Hepatocyte (in vitro differentiated cells): ENCODE results near the gene HHATL. TPM values are rescaled to one million over a fixed set of nuclear protein-coding genes. Genes with fewer than 3 reads are reported as not detected.
A peak's percentile ranks its signal among the peaks of the same experiment; 100 is the strongest.

Experiments used
- DNase-seq: peaks from one replicate; pipeline ENCODE4 v3.0.0-alpha.2; 2016; ENCODE audit warnings: low spot score
- H2AFZ ChIP-seq: fragments of 200-600 bp; sonication (generic); 2 replicates; pipeline ENCODE4 v1.6.0; 2016; ENCODE audit warnings: antibody characterized with exemption, mild to moderate bottlenecking
- H3K27ac ChIP-seq: fragments of 200-600 bp; sonication (generic); 2 replicates; pipeline ENCODE4 v1.5.1; 2016; ENCODE audit warnings: mild to moderate bottlenecking
- H3K27me3 ChIP-seq: fragments of 200-600 bp; sonication (generic); 2 replicates; pipeline ENCODE4 v1.6.1; 2016
- H3K36me3 ChIP-seq: fragments of 200-600 bp; sonication (generic); replicated peaks from 2 replicates; pipeline ENCODE4 v1.5.1; 2016; ENCODE audit warnings: low read depth; ENCODE audit not compliant: insufficient read depth
- H3K4me1 ChIP-seq: fragments of 200-600 bp; sonication (generic); 2 replicates; pipeline ENCODE4 v1.5.1; 2016; ENCODE audit warnings: mild to moderate bottlenecking, moderate library complexity; ENCODE audit not compliant: insufficient read depth
- H3K4me2 ChIP-seq: fragments of 200-600 bp; sonication (generic); 2 replicates; pipeline ENCODE4 v1.6.0; 2016
- H3K4me3 ChIP-seq: fragments of 200-600 bp; sonication (generic); 2 replicates; pipeline ENCODE4 v1.5.1; 2016; ENCODE audit warnings: mild to moderate bottlenecking
- H3K79me2 ChIP-seq: fragments of 200-600 bp; sonication (generic); 2 replicates; pipeline ENCODE4 v1.6.0; 2017; ENCODE audit warnings: mild to moderate bottlenecking
- H3K9me2 ChIP-seq: fragments of 200-600 bp; sonication (generic); replicated peaks from 2 replicates; pipeline ENCODE4 v1.6.0; 2017; ENCODE audit warnings: mild to moderate bottlenecking; ENCODE audit not compliant: insufficient read depth
- H3K9me3 ChIP-seq: fragments of 200-600 bp; sonication (generic); 2 replicates; pipeline ENCODE4 v1.5.1; 2016; ENCODE audit warnings: low read depth, mild to moderate bottlenecking
- H4K20me1 ChIP-seq: fragments of 200-600 bp; sonication (generic); 2 replicates; pipeline ENCODE4 v1.6.0; 2016; ENCODE audit warnings: mild to moderate bottlenecking; ENCODE audit not compliant: insufficient read depth, poor library complexity, severe bottlenecking
- CTCF ChIP-seq: fragments of 200-600 bp; sonication (generic); IDR thresholded peaks from 2 replicates; pipeline ENCODE4 v1.5.1; 2016; ENCODE audit warnings: antibody characterized with exemption, mild to moderate bottlenecking; ENCODE audit not compliant: poor library complexity
- EZH2 ChIP-seq: fragments of 200-600 bp; sonication (generic); IDR thresholded peaks from 2 replicates; pipeline ENCODE4 v1.6.1; 2016; ENCODE audit warnings: antibody characterized with exemption, mild to moderate bottlenecking, borderline replicate concordance
- EZH2phosphoT487 ChIP-seq: fragments of 200-600 bp; sonication (generic); IDR thresholded peaks from one replicate; pipeline ENCODE4 v1.6.1; 2018; ENCODE audit warnings: antibody characterized with exemption, mild to moderate bottlenecking, low read depth, moderate library complexity; ENCODE audit not compliant: unreplicated experiment, severe bottlenecking
- WGBS: methylation state at CpG from one replicate; pipeline ENCODE4 v1.1.6; 2016; ENCODE audit warnings: low lambda C conversion rate; ENCODE audit errors: missing lambda C conversion rate; 5-methylcytosine and 5-hydroxymethylcytosine counted together
- polyA plus RNA-seq: library from polyadenylated mRNA; unstranded; fragments of >200 nt; fragmentation: Nextera tagmentation; extraction: Ambion mirVana; gene quantifications from 2 replicates; pipeline ENCODE4 v1.2.1, GENCODE V29; 2016
- total RNA-seq: library from RNA; depleted of rRNA; stranded (reverse); fragments of >200 nt; gene quantifications from 2 replicates; pipeline ENCODE4 v1.2.3, GENCODE V29; 2014

Gene HHATL
- total and polyA plus RNA-seq, 2 experiments from 2014 or later, result not detected

- Histone ChIP-seq H4K20me1 (no peaks in the 10 kb centered on the region), H2AFZ (no peak overlapping the region), H3K9me3 (no peaks in the 10 kb centered on the region), H3K79me2 (no peaks in the 10 kb centered on the region), H3K4me3 (no peak overlapping the region), H3K4me1 (peaks cover 5% of the 10 kb centered on the region), H3K36me3 (no peaks in the 10 kb centered on the region), H3K4me2 (peak overlapping the region; percentile 26), H3K27ac (peak overlapping the region; percentile 72), H3K9me2 (no peaks in the 10 kb centered on the region), H3K27me3 (no peaks in the 10 kb centered on the region)
- WGBS, result 80% methylated on average over 7 of the region's 7 CpGs
- no peak for DNase-seq
- TF ChIP-seq EZH2phosphoT487 (no peak), EZH2 (no peak), CTCF (no peak)
These were observed 17.8 kb downstream of the HHATL start for GRCh38 chr3:42684632-42685362.

GRCh38 chr3:42683875-42684598 lies 18.6 kb downstream of the HHATL start:
- peaks cover 5% of the 10 kb centered on the region for H3K4me1 ChIP-seq
- peak; percentile 89 for DNase-seq
- no peaks in the 10 kb centered on the region for H3K79me2 ChIP-seq
- no peaks in the 10 kb centered on the region for H3K9me3 ChIP-seq
- H4K20me1 ChIP-seq, result no peaks in the 10 kb centered on the region
- no peak overlapping the region for H2AFZ ChIP-seq
- TF ChIP-seq EZH2phosphoT487, result no peak
- TF ChIP-seq CTCF, result no peak
- TF ChIP-seq EZH2, result no peak
- no peaks in the 10 kb centered on the region for H3K27me3 ChIP-seq
- peak overlapping the region; percentile 72 for H3K27ac ChIP-seq
- H3K36me3 ChIP-seq, result no peaks in the 10 kb centered on the region
- WGBS, result 59% methylated on average over 8 of the region's 10 CpGs
- no peak overlapping the region for H3K4me3 ChIP-seq
- H3K4me2 ChIP-seq, result peak overlapping the region; percentile 26
- no peaks in the 10 kb centered on the region for H3K9me2 ChIP-seq

- no peak overlapping the region for H2AFZ ChIP-seq
- WGBS, result 86% methylated on average over 12 of the region's 12 CpGs
- no peak overlapping the region for H3K27ac ChIP-seq
- no peaks in the 10 kb centered on the region for H3K79me2 ChIP-seq
- H3K4me1 ChIP-seq, result peaks cover 5% of the 10 kb centered on the region
- H4K20me1 ChIP-seq, result no peaks in the 10 kb centered on the region
- no peaks in the 10 kb centered on the region for H3K9me2 ChIP-seq
- no peaks in the 10 kb centered on the region for H3K27me3 ChIP-seq
- no peak overlapping the region for H3K4me3 ChIP-seq
- no peak overlapping the region for H3K4me2 ChIP-seq
- TF ChIP-seq EZH2 (no peak), CTCF (no peak), EZH2phosphoT487 (no peak)
- no peaks in the 10 kb centered on the region for H3K9me3 ChIP-seq
- no peak for DNase-seq
- H3K36me3 ChIP-seq, result no peaks in the 10 kb centered on the region
These were observed 20.1 kb downstream of the HHATL start for GRCh38 chr3:42682301-42683070.
